Sigmoid colon (tissue), 7 donors: ENCODE measurements around the gene FERD3L. TPM values are rescaled to one million over a fixed set of nuclear protein-coding genes. Genes with fewer than 3 reads are reported as not detected.

ENCODE experiments used
- DNase-seq: peaks from one replicate; pipeline ENCODE4 v3.0.0-alpha.2; 2019
- H3K27ac ChIP-seq, 4 donors: fragments of 200-600 bp; sonication (generic); one replicate each; pipeline ENCODE4 v1.5.1; 2016 to 2019; ENCODE audit warnings: mild to moderate bottlenecking in 1 of 4
- H3K27me3 ChIP-seq, 3 donors: fragments of 200-600 bp; sonication (generic); one replicate each; pipeline ENCODE4 v1.5.1; 2019; ENCODE audit warnings: mild to moderate bottlenecking in 1 of 3
- H3K36me3 ChIP-seq, 4 donors: fragments of 200-600 bp; sonication (generic); one replicate each; pipeline ENCODE4 v1.5.1; 2016 to 2019
- H3K4me1 ChIP-seq, 4 donors: fragments of 200-600 bp; sonication (generic); one replicate each; pipeline ENCODE4 v1.5.1; 2017 to 2019
- H3K4me3 ChIP-seq, 4 donors: fragments of 200-600 bp; sonication (generic); one replicate each; pipeline ENCODE4 v1.5.1; 2017 to 2019; ENCODE audit warnings: mild to moderate bottlenecking in 2 of 4, moderate library complexity in 1 of 4
- H3K9me3 ChIP-seq, 4 donors: fragments of 200-600 bp in 3 of 4; sonication (generic) in 3 of 4; one replicate each; pipeline versions ENCODE4 v1.5.1 to v1.6.1; 2013 to 2019
- EP300 ChIP-seq, 4 donors: sonication (generic); formaldehyde crosslinking; IDR thresholded peaks; one replicate each; pipeline ENCODE4 v1.6.1; 2017; ENCODE audit warnings: antibody characterized with exemption in 4 of 4
- POLR2A ChIP-seq, 2 donors: fragments of 450-650 bp; IDR thresholded peaks; one replicate each; pipeline ENCODE4 v1.6.1; 2016; ENCODE audit warnings: antibody characterized with exemption in 2 of 2, mild to moderate bottlenecking in 2 of 2, moderate library complexity in 2 of 2
- POLR2AphosphoS5 ChIP-seq, 4 donors: sonication (generic); formaldehyde crosslinking; IDR thresholded peaks; one replicate each; pipeline ENCODE4 v1.6.1; 2017; ENCODE audit warnings: antibody characterized with exemption in 4 of 4
- WGBS, 2 donors: extraction: QIAGEN DNeasy Blood & Tissue Kit; methylation state at CpG; one replicate each; pipeline ENCODE4 v1.1.7; 2013; 5-methylcytosine and 5-hydroxymethylcytosine counted together
- intact Hi-C: fragments of 100-400 bp; cut with DNase I; formaldehyde crosslinking; loops from one replicate; pipeline ENCODE4 v1.15.1; 2023
- polyA plus RNA-seq, 3 donors: library from polyadenylated mRNA; stranded (reverse); fragments of 200-250 nt; gene quantifications; one replicate each; pipeline ENCODE4 v1.2.3, GENCODE V29; 2013
- total RNA-seq, 4 donors: library from RNA; depleted of rRNA; stranded (reverse); fragments of >200 nt; gene quantifications; one replicate each; pipeline ENCODE4 v1.1.0, GENCODE V29; 2016
- TF ChIP-seq, protein P1 (sequence below), 4 experiments: fragments of 450-650 bp in 3 of 4; fragments of 200-600 bp in 1 of 4; IDR thresholded peaks; one replicate each; pipeline ENCODE4 v1.5.1; 2016 to 2019; ENCODE audit warnings: antibody characterized with exemption in 4 of 4, mild to moderate bottlenecking in 3 of 4, moderate library complexity in 2 of 4
- donor health status: healthy with polysubstance abuse.
- donor health status: Bipolar disorder and iron deficiency.
- donor health status: healthy.

The FERD3L gene
- total and polyA plus RNA-seq, 7 donors, result not detected

GRCh38 chr7:19117091-19117869 is 27.9 kb downstream of the FERD3L start, which contains the start of gene TWIST1:
Gene TWIST1 (minus strand): TSS chr7:19117636. CDS start chr7:19117321, 315 bp downstream.
- H3K27ac ChIP-seq, result peak within 1 kb of the TSS; percentile 65 to 89 (median 68)
- H3K4me1 ChIP-seq, result peaks cover 0 to 35% (median 23%) of the 10 kb centered on the region in 4 donors
- WGBS, 2 donors, result 1 to 2% methylated on average over 91 of the region's 91 CpGs
- peak within 1 kb of the TSS; percentile 44 to 71 (median 62) for H3K4me3 ChIP-seq
- H3K36me3 ChIP-seq, result no peaks in the 10 kb centered on the region
- peaks cover 9 to 81% (median 34%) of the 10 kb centered on the region in 3 donors for H3K27me3 ChIP-seq
- no peaks in the 10 kb centered on the region for H3K9me3 ChIP-seq
- peak; percentile 79 for DNase-seq
- peak in 2 of 4 donors; percentile 42 to 56 for TF ChIP-seq POLR2AphosphoS5 (IDR thresholded peaks at IDR 0.05)
- TF ChIP-seq, protein P1, sequence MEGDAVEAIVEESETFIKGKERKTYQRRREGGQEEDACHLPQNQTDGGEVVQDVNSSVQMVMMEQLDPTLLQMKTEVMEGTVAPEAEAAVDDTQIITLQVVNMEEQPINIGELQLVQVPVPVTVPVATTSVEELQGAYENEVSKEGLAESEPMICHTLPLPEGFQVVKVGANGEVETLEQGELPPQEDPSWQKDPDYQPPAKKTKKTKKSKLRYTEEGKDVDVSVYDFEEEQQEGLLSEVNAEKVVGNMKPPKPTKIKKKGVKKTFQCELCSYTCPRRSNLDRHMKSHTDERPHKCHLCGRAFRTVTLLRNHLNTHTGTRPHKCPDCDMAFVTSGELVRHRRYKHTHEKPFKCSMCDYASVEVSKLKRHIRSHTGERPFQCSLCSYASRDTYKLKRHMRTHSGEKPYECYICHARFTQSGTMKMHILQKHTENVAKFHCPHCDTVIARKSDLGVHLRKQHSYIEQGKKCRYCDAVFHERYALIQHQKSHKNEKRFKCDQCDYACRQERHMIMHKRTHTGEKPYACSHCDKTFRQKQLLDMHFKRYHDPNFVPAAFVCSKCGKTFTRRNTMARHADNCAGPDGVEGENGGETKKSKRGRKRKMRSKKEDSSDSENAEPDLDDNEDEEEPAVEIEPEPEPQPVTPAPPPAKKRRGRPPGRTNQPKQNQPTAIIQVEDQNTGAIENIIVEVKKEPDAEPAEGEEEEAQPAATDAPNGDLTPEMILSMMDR (IDR thresholded peaks at IDR 0.05), result no peak
- intact Hi-C loops, result no loop called here

DNA sequence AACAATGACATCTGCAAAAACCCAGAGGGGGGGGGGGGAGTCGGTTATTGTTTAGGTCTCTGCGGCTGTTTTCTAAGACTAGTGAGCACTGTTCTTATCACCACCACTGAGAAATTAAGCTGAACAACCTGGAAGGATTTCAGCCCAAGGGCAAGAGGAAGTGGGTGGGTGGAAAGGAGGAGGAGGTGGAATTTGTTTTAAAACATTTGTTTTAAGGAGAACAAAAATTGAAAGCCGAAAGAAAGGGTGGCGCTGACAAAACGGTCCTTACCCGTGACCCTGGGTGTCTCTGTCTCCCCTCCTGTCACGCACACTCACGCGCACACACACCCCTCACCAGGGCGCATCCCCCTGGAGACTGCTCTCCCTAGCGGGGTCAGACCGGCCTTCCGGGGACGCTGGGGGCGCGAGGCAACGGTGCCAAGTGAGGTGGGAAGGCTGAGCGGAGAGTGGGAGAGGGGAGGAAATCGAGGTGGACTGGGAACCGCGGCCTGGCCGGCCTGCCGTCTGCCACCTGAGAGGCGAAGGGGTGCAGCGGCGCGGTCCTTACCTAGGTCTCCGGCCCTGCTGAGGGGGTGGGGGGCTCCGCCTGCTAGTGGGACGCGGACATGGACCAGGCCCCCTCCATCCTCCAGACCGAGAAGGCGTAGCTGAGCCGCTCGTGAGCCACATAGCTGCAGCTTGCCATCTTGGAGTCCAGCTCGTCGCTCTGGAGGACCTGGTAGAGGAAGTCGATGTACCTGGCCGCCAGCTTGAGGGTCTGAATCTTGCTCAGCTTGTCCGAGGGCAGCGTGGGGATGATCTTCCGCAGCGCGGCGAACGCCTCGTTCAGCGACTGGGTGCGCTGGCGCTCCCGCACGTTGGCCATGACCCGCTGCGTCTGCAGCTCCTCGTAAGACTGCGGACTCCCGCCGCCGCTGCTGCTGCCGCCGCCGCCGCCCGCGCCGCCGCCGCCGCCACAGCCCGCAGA is 28.8 kb downstream of the FERD3L start:
- 1 to 3% methylated on average over 70 of the region's 70 CpGs for WGBS, 2 donors
- peak; percentile 70 for DNase-seq
- Histone ChIP-seq H3K36me3 (no peaks in the 10 kb centered on the region), H3K27me3 (peaks cover 9 to 76% (median 31%) of the 10 kb centered on the region in 3 donors), H3K4me1 (peaks cover 0 to 35% (median 24%) of the 10 kb centered on the region in 4 donors), H3K4me3 (peak overlapping the region; percentile 44 to 71 (median 62)), H3K27ac (peak overlapping the region; percentile 65 to 89 (median 68)), H3K9me3 (no peaks in the 10 kb centered on the region)
- TF ChIP-seq, protein P1 (IDR thresholded peaks at IDR 0.05), result no peak
- TF ChIP-seq POLR2A (IDR thresholded peaks at IDR 0.05), result no peak
- TF ChIP-seq EP300 (IDR thresholded peaks at IDR 0.05), result no peak
- no peak for TF ChIP-seq POLR2AphosphoS5 (IDR thresholded peaks at IDR 0.05)
- intact Hi-C loops, result no loop called here

GRCh38 chr7:19114551-19114855 is 30.7 kb downstream of the FERD3L start:
- H3K36me3 ChIP-seq, result no peaks in the 10 kb centered on the region
- no peak for DNase-seq
- peaks cover 9 to 72% (median 25%) of the 10 kb centered on the region in 3 donors for H3K27me3 ChIP-seq
- H3K4me1 ChIP-seq, result peaks cover 0 to 35% (median 24%) of the 10 kb centered on the region in 4 donors
- no peak overlapping the region for H3K27ac ChIP-seq
- H3K4me3 ChIP-seq, result no peak overlapping the region
- H3K9me3 ChIP-seq, result no peaks in the 10 kb centered on the region
- TF ChIP-seq EP300 (IDR thresholded peaks at IDR 0.05) (no peak), POLR2A (IDR thresholded peaks at IDR 0.05) (no peak), POLR2AphosphoS5 (IDR thresholded peaks at IDR 0.05) (no peak)
- TF ChIP-seq, protein P1 (IDR thresholded peaks at IDR 0.05), result no peak
- WGBS, 2 donors, result 16 to 26% methylated on average over 2 of the region's 2 CpGs
- intact Hi-C loops, result no loop called here

DNA sequence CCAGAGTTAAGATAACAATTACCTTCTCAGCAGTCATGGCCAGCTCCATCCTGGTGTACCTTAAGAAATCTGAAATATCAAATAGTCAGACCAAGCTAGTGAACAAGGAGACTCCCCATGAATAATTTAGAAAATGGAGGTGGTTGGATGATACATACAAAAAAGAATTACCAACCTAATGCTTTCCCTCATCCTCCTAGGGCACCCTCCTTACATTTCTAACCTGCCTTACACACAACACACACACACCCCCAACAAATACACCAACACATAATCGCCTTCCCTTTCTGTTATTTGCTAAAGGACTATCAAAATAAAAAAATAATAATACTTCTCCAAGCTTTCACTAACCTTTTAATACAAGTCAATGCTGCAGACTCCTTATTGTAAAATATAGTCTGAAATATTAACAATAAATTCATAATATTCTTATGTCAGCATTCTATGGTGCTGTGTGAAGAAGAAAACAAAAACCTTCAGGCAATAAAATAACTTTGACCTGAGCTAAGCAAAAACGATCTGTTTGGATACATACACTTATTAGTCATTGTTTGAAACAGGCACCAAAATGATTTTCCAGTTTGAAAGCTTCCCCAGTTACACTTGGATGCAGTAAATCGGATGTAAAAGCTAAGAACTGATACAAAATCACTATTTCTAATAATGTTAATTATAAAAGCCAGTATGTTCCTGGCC is 31.2 kb downstream of the FERD3L start:
- Histone ChIP-seq H3K36me3 (no peaks in the 10 kb centered on the region), H3K27me3 (peaks cover 9 to 72% (median 21%) of the 10 kb centered on the region in 3 donors), H3K27ac (peak overlapping the region in 1 of 4 donors; percentile 47), H3K4me1 (peaks cover 0 to 35% (median 24%) of the 10 kb centered on the region in 4 donors), H3K9me3 (no peaks in the 10 kb centered on the region), H3K4me3 (no peak overlapping the region)
- WGBS, 2 donors, result 28 to 33% methylated on average over 3 of the region's 3 CpGs
- TF ChIP-seq EP300 (IDR thresholded peaks at IDR 0.05), result no peak
- TF ChIP-seq POLR2A (IDR thresholded peaks at IDR 0.05), result no peak
- TF ChIP-seq, protein P1 (IDR thresholded peaks at IDR 0.05), result no peak
- TF ChIP-seq POLR2AphosphoS5 (IDR thresholded peaks at IDR 0.05), result no peak
- intact Hi-C loops, result no loop called here
- no peak for DNase-seq
